GM13977 (cell line): ENCODE measurements around the gene OPTN.
"Not testable (repeated sequence)": the region's sequence is repeated elsewhere in the genome, so short reads cannot be mapped to it uniquely, and the experiment has no call there.

Experiments used
- DNase-seq: peaks from one replicate; pipeline ENCODE4 v3.0.0; 2012; ENCODE audit warnings: low spot score
- in situ Hi-C: fragments of 300-500 bp; cut with MboI; formaldehyde crosslinking; loops from one replicate; pipeline ENCODE4 v1.12.0; 2022; ENCODE audit warnings: low sequenced_read_pairs, low pct_unique_long_range_greater_than_20kb, mixed read lengths, inconsistent platforms; ENCODE audit not compliant: unreplicated experiment
- TF ChIP-seq, protein P1 (sequence below): IDR thresholded peaks from 2 replicates; pipeline ENCODE4 v1.5.1; 2012; ENCODE audit warnings: mild to moderate bottlenecking, control low read depth; ENCODE audit not compliant: insufficient read depth; ENCODE audit errors: extremely low read depth, missing control alignments

Gene OPTN

DNA sequence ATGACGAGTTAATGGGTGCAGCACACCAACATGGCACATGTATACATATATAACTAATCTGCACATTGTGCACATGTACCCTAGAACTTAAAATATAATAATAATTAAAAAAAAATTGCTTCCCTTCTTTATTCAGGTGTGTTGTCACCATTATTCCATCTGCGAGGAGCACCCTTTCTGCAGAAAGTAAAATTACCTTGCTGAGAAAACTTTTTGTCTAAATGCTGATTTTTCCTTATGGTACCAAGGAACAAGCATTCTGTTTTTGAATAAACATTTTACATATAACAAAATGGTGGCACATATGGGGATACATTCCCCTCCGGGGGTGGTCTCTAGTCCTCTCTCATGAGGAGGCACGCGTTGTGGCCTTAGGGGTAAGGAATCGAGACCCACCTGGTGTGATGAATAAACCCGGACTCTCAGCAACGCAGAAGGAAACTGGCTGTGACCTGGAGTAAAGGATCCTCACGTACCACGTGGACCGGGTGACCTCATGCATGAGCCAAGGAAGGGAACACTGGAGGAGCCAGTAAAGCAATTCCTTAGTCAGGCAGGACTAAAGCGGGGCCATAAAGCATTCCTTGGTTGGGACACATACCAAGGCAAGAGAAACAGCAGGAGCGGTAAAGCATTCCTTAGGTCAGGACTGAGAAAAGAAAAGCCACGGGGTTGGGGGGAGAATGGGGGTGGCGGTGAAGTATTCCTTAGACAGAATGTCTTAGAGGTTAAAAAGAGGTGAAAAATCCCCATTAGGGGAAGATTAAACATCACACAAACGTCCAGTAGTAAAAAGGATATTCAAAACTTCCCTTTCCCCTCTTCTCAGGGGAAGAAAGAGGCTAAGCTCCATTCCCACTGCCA, 20.8 kb upstream of the OPTN start:
- in situ Hi-C loops: loop anchor here (25.0 kb wide), 1 partner anchor 817 kb away; no protein-coding TSS in a partner anchor
- TF ChIP-seq, protein P1, sequence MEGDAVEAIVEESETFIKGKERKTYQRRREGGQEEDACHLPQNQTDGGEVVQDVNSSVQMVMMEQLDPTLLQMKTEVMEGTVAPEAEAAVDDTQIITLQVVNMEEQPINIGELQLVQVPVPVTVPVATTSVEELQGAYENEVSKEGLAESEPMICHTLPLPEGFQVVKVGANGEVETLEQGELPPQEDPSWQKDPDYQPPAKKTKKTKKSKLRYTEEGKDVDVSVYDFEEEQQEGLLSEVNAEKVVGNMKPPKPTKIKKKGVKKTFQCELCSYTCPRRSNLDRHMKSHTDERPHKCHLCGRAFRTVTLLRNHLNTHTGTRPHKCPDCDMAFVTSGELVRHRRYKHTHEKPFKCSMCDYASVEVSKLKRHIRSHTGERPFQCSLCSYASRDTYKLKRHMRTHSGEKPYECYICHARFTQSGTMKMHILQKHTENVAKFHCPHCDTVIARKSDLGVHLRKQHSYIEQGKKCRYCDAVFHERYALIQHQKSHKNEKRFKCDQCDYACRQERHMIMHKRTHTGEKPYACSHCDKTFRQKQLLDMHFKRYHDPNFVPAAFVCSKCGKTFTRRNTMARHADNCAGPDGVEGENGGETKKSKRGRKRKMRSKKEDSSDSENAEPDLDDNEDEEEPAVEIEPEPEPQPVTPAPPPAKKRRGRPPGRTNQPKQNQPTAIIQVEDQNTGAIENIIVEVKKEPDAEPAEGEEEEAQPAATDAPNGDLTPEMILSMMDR: no peak
- DNase-seq: no peak

DNA sequence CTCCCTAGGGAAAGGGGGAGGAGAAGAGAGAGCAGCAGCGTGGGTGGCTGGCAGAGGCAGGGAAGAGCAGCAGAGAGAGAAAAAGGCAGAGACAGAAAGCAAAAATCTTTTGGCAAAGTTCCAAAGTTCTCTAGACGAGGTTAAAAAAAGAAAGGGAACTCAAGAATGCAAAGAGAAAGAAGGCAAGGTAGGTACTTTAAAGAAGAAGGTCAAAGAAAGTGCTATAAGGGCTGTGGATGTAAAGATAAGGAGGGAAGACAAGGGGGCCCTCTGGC, 20.2 kb upstream of the OPTN start:
- DNase-seq: no peak
- in situ Hi-C loops: loop anchor here (25.0 kb wide), 1 partner anchor 817 kb away; no protein-coding TSS in a partner anchor
- TF ChIP-seq, protein P1: no peak

DNA sequence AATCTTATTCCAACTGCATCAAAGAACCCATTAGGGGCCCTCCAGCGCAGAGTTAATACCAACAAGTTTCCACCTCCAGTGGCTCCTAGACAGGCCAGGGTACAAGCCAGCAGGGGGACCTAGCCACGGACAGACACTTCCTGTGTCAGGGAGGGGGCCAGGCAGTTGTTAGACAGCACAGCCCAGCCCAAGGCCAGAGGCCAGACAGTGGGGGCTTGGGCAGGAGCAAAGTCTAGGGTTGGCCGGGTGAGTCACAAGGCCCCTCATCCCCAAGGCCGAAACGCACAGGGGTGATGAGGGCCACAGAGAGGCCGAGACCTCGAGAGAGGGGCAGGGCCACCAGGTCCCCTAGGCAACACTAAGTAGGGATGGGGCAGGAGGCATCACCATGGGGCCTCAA, 19.3 kb upstream of the OPTN start:
- TF ChIP-seq, protein P1: no peak
- DNase-seq: no peak
- in situ Hi-C loops: loop anchor here (25.0 kb wide), 1 partner anchor 818 kb away; no protein-coding TSS in a partner anchor

DNA sequence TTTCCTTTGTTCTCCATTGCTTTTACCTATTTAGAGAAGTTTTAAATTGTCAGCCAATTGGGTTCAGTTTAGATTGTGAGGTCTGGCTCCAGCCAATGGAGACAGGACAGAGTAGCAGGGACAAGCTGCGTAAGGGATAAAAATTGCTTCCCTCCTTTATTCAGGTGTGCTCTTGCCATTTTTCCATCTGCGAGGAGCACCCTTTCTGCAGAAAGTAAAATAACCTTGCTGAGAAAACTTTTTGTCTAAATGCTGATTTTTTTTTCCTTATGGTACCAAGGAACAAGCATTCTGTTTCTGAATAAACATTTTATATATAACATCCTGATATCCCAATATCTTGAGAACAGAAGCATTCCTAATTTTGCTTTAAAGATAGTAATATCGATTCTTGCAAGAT, 16.3 kb upstream of the OPTN start:
- in situ Hi-C loops: loop anchor here (25.0 kb wide), 1 partner anchor 821 kb away; no protein-coding TSS in a partner anchor

DNA sequence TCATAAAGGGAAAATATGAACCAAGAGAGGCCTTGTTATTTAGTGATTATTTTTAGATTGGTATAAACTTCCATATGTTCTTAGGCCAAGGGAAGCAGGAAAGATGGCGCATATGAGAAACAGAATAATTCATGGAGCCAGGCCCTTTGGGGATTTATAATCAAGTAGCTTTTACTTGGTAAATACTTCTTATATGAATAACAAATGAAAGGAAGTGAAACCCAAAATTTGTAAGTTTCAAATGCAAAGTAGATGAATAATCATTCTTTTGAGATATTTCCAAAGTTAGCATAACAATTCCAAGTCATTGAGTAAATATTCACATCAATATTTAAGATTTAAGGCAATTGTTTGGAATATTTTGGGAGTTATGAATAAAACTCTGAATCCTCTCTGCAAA, 13.9 kb upstream of the OPTN start:
- TF ChIP-seq, protein P1: no peak
- no peak for DNase-seq
- in situ Hi-C loops: loop anchor here (25.0 kb wide), 1 partner anchor 824 kb away; no protein-coding TSS in a partner anchor

More for the DNA sequence above, 16.3 kb upstream of the OPTN start:
- not testable (repeated sequence) for DNase-seq

DNA sequence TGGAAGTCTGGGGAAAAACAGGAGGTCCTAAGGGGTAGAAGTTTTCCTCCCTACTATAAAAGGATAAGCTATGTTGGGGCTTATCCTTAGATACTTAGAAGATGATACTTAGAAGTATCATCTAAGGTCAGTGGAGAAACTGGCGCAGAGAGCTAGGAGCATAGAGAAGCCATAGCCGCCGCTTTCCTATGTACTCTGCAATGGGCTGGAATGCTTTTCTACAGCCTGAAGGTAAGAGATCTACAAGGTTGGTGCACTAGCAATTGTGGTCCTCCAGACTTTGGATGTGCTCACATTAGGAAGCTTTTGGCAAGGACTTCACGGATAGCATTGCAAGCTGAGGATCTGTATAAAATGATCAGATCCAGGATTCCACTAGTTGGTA, 12.4 kb upstream of the OPTN start:
- TF ChIP-seq, protein P1: no peak
- in situ Hi-C loops: loop anchor here (25.0 kb wide), 1 partner anchor 825 kb away; no protein-coding TSS in a partner anchor

DNA sequence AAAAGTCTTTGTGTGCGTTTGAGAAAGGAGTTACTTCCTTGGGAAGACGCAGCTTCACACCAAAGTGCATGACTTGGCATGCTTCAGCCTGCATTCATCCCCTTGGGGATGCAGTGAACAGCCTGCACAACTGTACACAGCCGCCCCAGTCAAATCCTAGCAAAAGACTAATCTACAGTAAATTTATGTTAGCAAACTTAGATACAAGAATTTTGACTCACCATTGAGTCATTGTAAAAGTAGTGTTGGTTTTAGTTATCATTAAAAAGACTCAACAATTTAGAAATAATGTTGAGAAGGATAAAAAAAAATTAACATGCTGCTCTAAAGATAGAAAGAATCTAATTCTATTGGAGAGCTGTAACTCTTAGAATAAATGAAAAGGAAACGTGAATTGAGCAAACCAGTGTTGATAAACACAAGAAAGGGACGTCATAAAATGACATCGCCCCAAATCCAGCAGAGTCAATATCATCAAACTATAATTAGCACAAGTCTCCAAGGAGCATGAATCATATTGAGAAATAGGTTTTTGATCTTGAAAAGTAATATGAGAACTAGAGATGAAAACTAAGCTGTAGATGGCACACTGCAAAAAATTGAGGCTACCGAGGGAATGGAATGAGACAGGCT, 11.9 kb upstream of the OPTN start:
- TF ChIP-seq, protein P1: no peak
- DNase-seq: no peak
- in situ Hi-C loops: loop anchor here (25.0 kb wide), 1 partner anchor 826 kb away; no protein-coding TSS in a partner anchor

More for the DNA sequence above, 12.4 kb upstream of the OPTN start:
- DNase-seq: no peak
